Neural crest cell (in vitro differentiated cells): ENCODE data around the gene HTRA1. TPM values are rescaled to one million over a fixed set of nuclear protein-coding genes. Genes with fewer than 3 reads are reported as not detected.

Experiments used
- DNase-seq: peaks from one replicate; pipeline ENCODE4 v3.0.0; 2021; ENCODE audit warnings: low read depth, mixed read lengths, low spot score
- H3K27ac Mint-ChIP-seq: one replicate; pipeline ENCODE4 v1.8.0; 2021; ENCODE audit warnings: mild to moderate bottlenecking, mixed read lengths; ENCODE audit not compliant: unreplicated experiment
- H3K27me3 Mint-ChIP-seq: 2 replicates; pipeline ENCODE4 v1.8.0; 2021; ENCODE audit warnings: low read depth, mild to moderate bottlenecking, mixed read lengths
- H3K36me3 Mint-ChIP-seq: 2 replicates; pipeline ENCODE4 v1.8.0; 2021; ENCODE audit warnings: low read depth, mild to moderate bottlenecking, mixed read lengths
- H3K4me1 Mint-ChIP-seq: 2 replicates; pipeline ENCODE4 v1.8.0; 2021; ENCODE audit warnings: mixed read lengths
- H3K4me3 Mint-ChIP-seq: one replicate; pipeline ENCODE4 v1.8.0; 2021; ENCODE audit warnings: mild to moderate bottlenecking, mixed read lengths
- H3K9me3 Mint-ChIP-seq: 2 replicates; pipeline ENCODE4 v1.8.0; 2021; ENCODE audit warnings: mixed read lengths
- total RNA-seq: library from RNA; stranded (reverse); gene quantifications from 2 replicates; pipeline ENCODE4 v1.2.1, GENCODE V29; 2021
- TF ChIP-seq, protein P1 (sequence below): fragments of 200-600 bp; sonication (generic); conservative IDR thresholded peaks from 2 replicates; pipeline ENCODE4 v1.5.0; 2021; ENCODE audit warnings: antibody characterized with exemption, mild to moderate bottlenecking

Gene HTRA1
- total RNA-seq, 1 donor from 2014 or later = 8.2 TPM

DNA sequence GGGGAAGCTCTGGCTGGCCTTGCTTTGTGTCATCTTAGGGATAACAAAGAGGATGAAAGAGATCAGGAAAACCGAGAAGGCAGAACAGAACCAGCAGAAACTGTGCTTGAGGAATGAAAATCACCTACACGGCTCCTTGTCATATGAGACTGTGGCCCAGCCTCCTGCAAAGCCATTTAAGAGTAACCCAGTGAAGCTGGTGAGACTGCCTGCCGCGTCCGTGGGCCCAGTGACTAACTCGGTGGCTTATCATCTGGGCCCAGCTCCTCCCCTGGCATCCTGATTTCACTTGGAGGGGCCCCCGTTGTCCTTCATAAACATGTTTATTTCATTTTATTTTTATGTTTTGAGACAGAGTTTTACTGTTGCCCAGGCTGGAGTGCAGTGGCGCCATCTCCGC lies 30.7 kb downstream of the HTRA1 start:
- DNase-seq = no peak
- H3K4me3 Mint-ChIP-seq = no peak overlapping the region
- H3K4me1 Mint-ChIP-seq = peaks cover 14% of the 10 kb centered on the region
- TF ChIP-seq, protein P1, sequence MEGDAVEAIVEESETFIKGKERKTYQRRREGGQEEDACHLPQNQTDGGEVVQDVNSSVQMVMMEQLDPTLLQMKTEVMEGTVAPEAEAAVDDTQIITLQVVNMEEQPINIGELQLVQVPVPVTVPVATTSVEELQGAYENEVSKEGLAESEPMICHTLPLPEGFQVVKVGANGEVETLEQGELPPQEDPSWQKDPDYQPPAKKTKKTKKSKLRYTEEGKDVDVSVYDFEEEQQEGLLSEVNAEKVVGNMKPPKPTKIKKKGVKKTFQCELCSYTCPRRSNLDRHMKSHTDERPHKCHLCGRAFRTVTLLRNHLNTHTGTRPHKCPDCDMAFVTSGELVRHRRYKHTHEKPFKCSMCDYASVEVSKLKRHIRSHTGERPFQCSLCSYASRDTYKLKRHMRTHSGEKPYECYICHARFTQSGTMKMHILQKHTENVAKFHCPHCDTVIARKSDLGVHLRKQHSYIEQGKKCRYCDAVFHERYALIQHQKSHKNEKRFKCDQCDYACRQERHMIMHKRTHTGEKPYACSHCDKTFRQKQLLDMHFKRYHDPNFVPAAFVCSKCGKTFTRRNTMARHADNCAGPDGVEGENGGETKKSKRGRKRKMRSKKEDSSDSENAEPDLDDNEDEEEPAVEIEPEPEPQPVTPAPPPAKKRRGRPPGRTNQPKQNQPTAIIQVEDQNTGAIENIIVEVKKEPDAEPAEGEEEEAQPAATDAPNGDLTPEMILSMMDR = no peak
- no peaks in the 10 kb centered on the region for H3K27me3 Mint-ChIP-seq
- no peaks in the 10 kb centered on the region for H3K36me3 Mint-ChIP-seq
- no peaks in the 10 kb centered on the region for H3K9me3 Mint-ChIP-seq
- no peak overlapping the region for H3K27ac Mint-ChIP-seq

DNA sequence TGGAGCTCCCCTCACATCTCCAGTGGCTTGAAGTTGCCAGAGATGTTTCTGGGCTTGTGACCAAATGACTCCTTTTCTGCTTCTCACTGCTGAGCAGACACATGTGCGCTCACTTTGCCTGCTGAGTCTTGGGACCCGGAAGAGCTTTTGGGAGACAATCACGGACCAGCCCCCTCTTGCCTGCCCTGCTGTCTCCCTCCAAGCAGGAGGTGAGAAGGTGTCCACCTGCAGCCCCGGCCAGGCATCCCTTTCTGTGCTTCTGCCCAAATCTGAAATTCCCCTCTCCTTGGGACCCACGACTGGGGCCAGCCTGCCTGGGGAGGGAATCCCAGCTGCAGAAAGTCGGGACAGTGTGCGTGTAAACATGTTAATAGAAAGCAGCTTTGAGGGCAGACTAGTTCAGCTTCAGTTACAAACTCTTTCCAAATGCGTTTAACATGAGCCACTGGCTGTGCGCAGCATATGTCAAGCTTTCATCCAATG lies 31.7 kb downstream of the HTRA1 start:
- no peaks in the 10 kb centered on the region for H3K9me3 Mint-ChIP-seq
- H3K36me3 Mint-ChIP-seq = no peaks in the 10 kb centered on the region
- DNase-seq = no peak
- TF ChIP-seq, protein P1 = no peak
- H3K27me3 Mint-ChIP-seq = no peaks in the 10 kb centered on the region
- no peak overlapping the region for H3K27ac Mint-ChIP-seq
- H3K4me1 Mint-ChIP-seq = peaks cover 14% of the 10 kb centered on the region
- no peak overlapping the region for H3K4me3 Mint-ChIP-seq

DNA sequence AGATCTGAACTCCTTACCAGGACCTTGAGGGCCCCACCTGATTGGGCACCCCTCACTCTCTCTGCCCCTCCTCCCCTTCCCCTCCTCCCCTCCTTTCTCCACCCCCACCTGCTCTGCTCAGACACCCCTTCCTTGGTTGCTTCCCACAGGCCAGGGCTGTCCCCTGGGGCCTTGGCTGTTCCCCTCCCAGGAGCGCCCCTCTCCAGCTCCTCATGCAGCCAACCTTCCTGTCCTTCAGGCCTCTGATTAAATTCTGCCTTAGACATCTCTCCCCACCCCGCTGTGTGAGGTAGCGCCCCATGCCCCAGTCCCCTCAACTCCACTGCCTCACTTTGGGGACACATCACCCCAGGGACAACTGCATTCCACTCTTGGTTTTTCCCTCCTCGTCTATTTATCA lies 32.4 kb downstream of the HTRA1 start:
- H3K36me3 Mint-ChIP-seq = no peaks in the 10 kb centered on the region

DNA sequence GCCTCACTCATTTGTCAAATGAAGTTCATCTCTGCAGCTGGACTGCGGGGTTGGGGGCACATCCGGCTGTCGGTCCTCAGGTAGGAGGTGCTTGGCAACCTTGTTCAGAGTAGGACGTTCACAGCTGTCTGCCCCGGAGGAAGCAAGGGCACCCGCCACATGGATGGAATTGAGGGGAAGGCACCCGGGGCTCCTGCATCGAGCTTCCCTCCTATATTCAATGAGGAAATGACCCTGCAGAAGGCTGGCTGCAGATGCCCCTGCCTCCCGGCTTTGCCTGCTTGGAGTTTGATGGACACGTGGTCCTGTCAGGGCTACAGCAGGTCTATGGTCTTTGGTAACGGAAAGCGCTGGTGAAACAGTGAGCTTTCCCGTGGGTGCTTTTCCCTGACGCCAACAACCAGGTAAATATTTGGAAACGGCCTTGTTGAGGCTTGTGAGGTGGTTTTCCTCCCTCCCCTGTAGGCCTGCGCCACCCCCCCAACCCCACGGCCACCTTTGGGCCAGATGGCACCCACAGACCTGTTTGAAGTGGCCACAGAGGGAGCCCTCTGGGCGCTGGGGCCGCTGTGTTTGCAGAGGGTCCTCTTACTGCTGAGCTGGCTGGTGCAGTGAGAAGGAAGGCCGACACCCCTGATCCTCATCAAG lies 32.9 kb downstream of the HTRA1 start:
- H3K4me1 Mint-ChIP-seq = peaks cover 14% of the 10 kb centered on the region
- TF ChIP-seq, protein P1 = no peak

More for the DNA sequence above, 32.4 kb downstream of the HTRA1 start:
- H3K9me3 Mint-ChIP-seq = no peaks in the 10 kb centered on the region
- TF ChIP-seq, protein P1 = no peak
- peaks cover 14% of the 10 kb centered on the region for H3K4me1 Mint-ChIP-seq
- H3K4me3 Mint-ChIP-seq = no peak overlapping the region
- no peak overlapping the region for H3K27ac Mint-ChIP-seq
- no peaks in the 10 kb centered on the region for H3K27me3 Mint-ChIP-seq
- no peak for DNase-seq

DNA sequence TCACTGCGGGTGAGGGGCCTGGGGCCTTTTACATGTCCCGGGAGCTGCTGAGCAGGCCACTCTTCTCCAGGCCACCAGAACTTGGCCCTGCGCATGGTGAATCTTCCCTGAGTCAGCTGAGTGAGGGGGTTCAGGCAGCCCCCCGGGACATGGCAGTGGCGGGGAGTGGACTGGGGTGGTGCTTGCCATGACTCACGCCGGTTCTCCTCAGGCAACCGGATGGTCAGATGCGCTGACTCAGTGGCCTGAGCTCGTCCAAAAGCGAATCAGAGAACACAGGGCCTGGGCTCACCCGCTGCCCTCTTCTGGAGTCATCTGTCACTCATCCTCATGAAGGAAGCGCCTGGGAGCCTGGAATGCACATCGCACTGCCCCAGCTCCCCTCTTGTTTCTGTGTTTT lies 33.5 kb downstream of the HTRA1 start:
- no peaks in the 10 kb centered on the region for H3K9me3 Mint-ChIP-seq
- H3K4me3 Mint-ChIP-seq = no peak overlapping the region
- no peak for DNase-seq
- H3K4me1 Mint-ChIP-seq = peaks cover 14% of the 10 kb centered on the region
- no peaks in the 10 kb centered on the region for H3K27me3 Mint-ChIP-seq
- TF ChIP-seq, protein P1 = no peak
- no peak overlapping the region for H3K27ac Mint-ChIP-seq
- H3K36me3 Mint-ChIP-seq = no peaks in the 10 kb centered on the region

More for the DNA sequence above, 32.9 kb downstream of the HTRA1 start:
- Mint-ChIP-seq H3K9me3 (no peaks in the 10 kb centered on the region), H3K27me3 (no peaks in the 10 kb centered on the region), H3K36me3 (no peaks in the 10 kb centered on the region), H3K27ac (no peak overlapping the region), H3K4me3 (no peak overlapping the region)
- DNase-seq = no peak
